NOMO-1 (cell line): ENCODE data around the gene ARHGAP23.
"Not testable (repeated sequence)": the region's sequence is repeated elsewhere in the genome, so short reads cannot be mapped to it uniquely, and the experiment has no call there.

Experiments used
- DNase-seq, 2 experiments: peaks; one replicate each; lab custom pipeline; 2025; ENCODE audit not compliant: unreplicated experiment in 2 of 2; lab: John Stamatoyannopoulos, UW

Gene ARHGAP23

GRCh38 chr17:38482700-38483043 is 54.4 kb downstream of the ARHGAP23 start:
- DNase-seq = not testable (repeated sequence)

GRCh38 chr17:38484242-38485145 is 56.2 kb downstream of the ARHGAP23 start:
- DNase-seq = peak; percentile 17 to 34

GRCh38 chr17:38485146-38485468 is 56.8 kb downstream of the ARHGAP23 start:
- no peak for DNase-seq

GRCh38 chr17:38485681-38486298 is 57.5 kb downstream of the ARHGAP23 start:
- DNase-seq = not testable (repeated sequence)

GRCh38 chr17:38489774-38490173 is 61.5 kb downstream of the ARHGAP23 start:
- DNase-seq = not testable (repeated sequence)

GRCh38 chr17:38491346-38492066 is 63.2 kb downstream of the ARHGAP23 start:
- DNase-seq = not testable (repeated sequence)

- peak; percentile 73 to 78 for DNase-seq
These were observed 64.1 kb downstream of the ARHGAP23 start for GRCh38 chr17:38492067-38493040.

GRCh38 chr17:38494152-38494551 is 65.9 kb downstream of the ARHGAP23 start:
- DNase-seq = not testable (repeated sequence)

- DNase-seq = not testable (repeated sequence)
These were observed 69.4 kb downstream of the ARHGAP23 start for GRCh38 chr17:38497656-38498055.

- DNase-seq = no peak
These were observed 70.1 kb downstream of the ARHGAP23 start for GRCh38 chr17:38498353-38498752.

- not testable (repeated sequence) for DNase-seq
These were observed 71.0 kb downstream of the ARHGAP23 start for GRCh38 chr17:38499230-38499629.

GRCh38 chr17:38501718-38502117 is 73.5 kb downstream of the ARHGAP23 start:
- not testable (repeated sequence) for DNase-seq

- DNase-seq = not testable (repeated sequence)
These were observed 75.1 kb downstream of the ARHGAP23 start for GRCh38 chr17:38503286-38503913.

GRCh38 chr17:38504216-38504615 is 76.0 kb downstream of the ARHGAP23 start:
- no peak for DNase-seq

GRCh38 chr17:38507436-38507835 is 79.2 kb downstream of the ARHGAP23 start:
- DNase-seq = no peak

GRCh38 chr17:38507921-38508569 is 79.8 kb downstream of the ARHGAP23 start:
- no peak for DNase-seq

GRCh38 chr17:38508570-38508950 is 80.3 kb downstream of the ARHGAP23 start:
- DNase-seq = no peak

GRCh38 chr17:38508954-38509771 is 80.9 kb downstream of the ARHGAP23 start:
- DNase-seq = peak in 1 of 2 experiments; percentile 46
